ENCODE measurements around the gene BMP2K. TPM values are rescaled to one million over a fixed set of nuclear protein-coding genes. Genes with fewer than 3 reads are reported as not detected.

BMP2K gene
- total and polyA plus RNA-seq, 2 donors (not counting 1 experiment from before 2014, with no cell fraction given), result 54.8 to 126 TPM

GRCh38 chr4:78772526-78773091 lies 3.5 kb upstream of the BMP2K start:
- H3K4me2 ChIP-seq (ENCODE audit: extremely low read depth, insufficient read depth, low read length), result no peak overlapping the region
- TF ChIP-seq CTCF (conservative IDR thresholded peaks at IDR 0.05 in 1 of 2, IDR thresholded peaks at IDR 0.05 in 1 of 2; ENCODE audit: low read depth in 1 of 2, low read length in 2 of 2) (no peak), EZH2 (IDR thresholded peaks at IDR 0.05; ENCODE audit: low read length, missing control alignments) (no peak)
- H3K27ac ChIP-seq (ENCODE audit: insufficient read depth, low read length), result no peak overlapping the region

GRCh38 chr4:78774417-78774816 lies 1.7 kb upstream of the BMP2K start:
- Histone ChIP-seq H2AFZ (ENCODE audit: low read length) (no peak overlapping the region), H3K4me2 (ENCODE audit: extremely low read depth, insufficient read depth, low read length) (peak overlapping the region; percentile 97), H3K4me3 (replicated peaks in 1 of 4; ENCODE audit: control extremely low read depth in 1 of 4, insufficient read depth in 1 of 4, low read depth in 3 of 4, low read length in 4 of 4) (no peak overlapping the region), H4K20me1 (ENCODE audit: control insufficient read depth, extremely low read depth, insufficient read depth, low read length) (peaks cover 1% of the 10 kb centered on the region), H3K27me3 (ENCODE audit: control insufficient read depth, insufficient read depth, low read length) (no peaks in the 10 kb centered on the region), H3K9ac (ENCODE audit: insufficient read depth, low read length) (no peak overlapping the region), H3K9me3 (ENCODE audit: control insufficient read depth, insufficient read depth, low read depth, low read length) (no peaks in the 10 kb centered on the region), H3K79me2 (ENCODE audit: control insufficient read depth, insufficient read depth, low read length) (peaks cover 31% of the 10 kb centered on the region), H3K27ac (ENCODE audit: insufficient read depth, low read length) (no peak overlapping the region), H3K4me1 (ENCODE audit: control insufficient read depth, extremely low read depth, insufficient read depth, low read length) (peaks cover 6% of the 10 kb centered on the region), H3K36me3 (ENCODE audit: control insufficient read depth, insufficient read depth, low read length) (no peaks in the 10 kb centered on the region)
- no peak for TF ChIP-seq EZH2 (IDR thresholded peaks at IDR 0.05; ENCODE audit: low read length, missing control alignments)
- TF ChIP-seq CTCF (conservative IDR thresholded peaks at IDR 0.05 in 1 of 2, IDR thresholded peaks at IDR 0.05 in 1 of 2; ENCODE audit: low read depth in 1 of 2, low read length in 2 of 2), result no peak
- DNase-seq (ENCODE audit: low read depth in 2 of 2), result no peak

More at GRCh38 chr4:78772526-78773091, 3.5 kb upstream of the BMP2K start:
- Histone ChIP-seq H3K9me3 (ENCODE audit: control insufficient read depth, insufficient read depth, low read depth, low read length) (no peaks in the 10 kb centered on the region), H3K27me3 (ENCODE audit: control insufficient read depth, insufficient read depth, low read length) (no peaks in the 10 kb centered on the region), H4K20me1 (ENCODE audit: control insufficient read depth, extremely low read depth, insufficient read depth, low read length) (no peaks in the 10 kb centered on the region), H2AFZ (ENCODE audit: low read length) (no peak overlapping the region), H3K9ac (ENCODE audit: insufficient read depth, low read length) (no peak overlapping the region), H3K4me1 (ENCODE audit: control insufficient read depth, extremely low read depth, insufficient read depth, low read length) (peaks cover 19% of the 10 kb centered on the region), H3K36me3 (ENCODE audit: control insufficient read depth, insufficient read depth, low read length) (no peaks in the 10 kb centered on the region), H3K4me3 (replicated peaks in 1 of 4; ENCODE audit: control extremely low read depth in 1 of 4, insufficient read depth in 1 of 4, low read depth in 3 of 4, low read length in 4 of 4) (no peak overlapping the region), H3K79me2 (ENCODE audit: control insufficient read depth, insufficient read depth, low read length) (peaks cover 13% of the 10 kb centered on the region)
- DNase-seq (ENCODE audit: low read depth in 2 of 2), result no peak

GRCh38 chr4:78775303-78776078 lies 659 bp upstream of the BMP2K start:
- Histone ChIP-seq H3K27ac (ENCODE audit: insufficient read depth, low read length) (peak overlapping the region; percentile 99), H3K4me3 (replicated peaks in 1 of 4; ENCODE audit: control extremely low read depth in 1 of 4, insufficient read depth in 1 of 4, low read depth in 3 of 4, low read length in 4 of 4) (peak overlapping the region; percentile 84 to 91 (median 90)), H2AFZ (ENCODE audit: low read length) (peak overlapping the region; percentile 89), H3K79me2 (ENCODE audit: control insufficient read depth, insufficient read depth, low read length) (peaks cover 42% of the 10 kb centered on the region), H3K4me1 (ENCODE audit: control insufficient read depth, extremely low read depth, insufficient read depth, low read length) (peaks cover 4% of the 10 kb centered on the region), H3K27me3 (ENCODE audit: control insufficient read depth, insufficient read depth, low read length) (no peaks in the 10 kb centered on the region), H3K4me2 (ENCODE audit: extremely low read depth, insufficient read depth, low read length) (peak overlapping the region; percentile 97), H3K9me3 (ENCODE audit: control insufficient read depth, insufficient read depth, low read depth, low read length) (no peaks in the 10 kb centered on the region), H3K36me3 (ENCODE audit: control insufficient read depth, insufficient read depth, low read length) (no peaks in the 10 kb centered on the region), H3K9ac (ENCODE audit: insufficient read depth, low read length) (peak overlapping the region; percentile 98), H4K20me1 (ENCODE audit: control insufficient read depth, extremely low read depth, insufficient read depth, low read length) (peaks cover 5% of the 10 kb centered on the region)
- peak; percentile 80 to 84 for DNase-seq (ENCODE audit: low read depth in 2 of 2)
- no peak for TF ChIP-seq CTCF (conservative IDR thresholded peaks at IDR 0.05 in 1 of 2, IDR thresholded peaks at IDR 0.05 in 1 of 2; ENCODE audit: low read depth in 1 of 2, low read length in 2 of 2)
- no peak for TF ChIP-seq EZH2 (IDR thresholded peaks at IDR 0.05; ENCODE audit: low read length, missing control alignments)
